GM18870 (cell line): ENCODE measurements around the gene PARD6A.
A peak's percentile ranks its signal among the peaks of the same experiment; 100 is the strongest.

Experiments
- ATAC-seq: cut with Tn5 transposase; IDR thresholded peaks from one replicate; pipeline ENCODE4 v1.9.1; 2021; ENCODE audit warnings: moderate library complexity; ENCODE audit not compliant: unreplicated experiment

Gene PARD6A

GRCh38 chr16:67660564-67661028 is at the start of gene PARD6A:
Gene PARD6A (plus strand): TSS chr16:67660960. CDS start chr16:67661039, 79 bp downstream.
- peak; percentile 47 for ATAC-seq

DNA sequence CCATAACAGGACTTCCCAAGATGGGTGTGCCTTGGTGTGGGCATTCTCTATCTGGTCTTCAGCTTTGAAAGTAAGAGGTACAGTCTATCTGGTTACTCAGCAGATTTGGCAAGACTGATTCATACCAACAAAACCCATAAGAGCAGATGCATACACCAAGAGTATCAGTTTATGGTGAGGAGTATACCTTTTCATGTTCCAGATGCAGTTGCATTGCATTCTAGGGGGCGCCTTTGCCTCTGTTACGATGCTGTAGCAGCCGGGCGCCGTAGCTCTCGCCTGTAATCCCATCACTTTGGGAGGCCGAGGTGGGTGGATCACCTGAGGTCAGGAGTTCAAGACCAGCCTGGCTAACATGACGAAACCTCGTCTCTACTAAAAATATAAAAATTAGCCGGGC is 47.0 kb upstream of the PARD6A start:
- ATAC-seq = no peak

DNA sequence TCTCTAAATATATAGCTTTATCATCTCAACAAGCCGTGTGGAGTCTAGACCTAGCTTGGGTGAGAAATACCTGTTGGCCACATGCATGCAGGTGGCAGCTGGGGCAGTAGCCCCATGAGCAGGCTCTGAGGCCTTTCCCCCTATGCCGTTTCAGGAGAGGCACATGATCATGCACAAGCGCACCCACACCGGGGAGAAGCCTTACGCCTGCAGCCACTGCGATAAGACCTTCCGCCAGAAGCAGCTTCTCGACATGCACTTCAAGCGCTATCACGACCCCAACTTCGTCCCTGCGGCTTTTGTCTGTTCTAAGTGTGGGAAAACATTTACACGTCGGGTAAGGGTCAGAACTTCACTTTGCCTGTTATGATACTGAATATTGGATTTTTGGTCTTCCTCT is 32.5 kb upstream of the PARD6A start:
- no peak for ATAC-seq

DNA sequence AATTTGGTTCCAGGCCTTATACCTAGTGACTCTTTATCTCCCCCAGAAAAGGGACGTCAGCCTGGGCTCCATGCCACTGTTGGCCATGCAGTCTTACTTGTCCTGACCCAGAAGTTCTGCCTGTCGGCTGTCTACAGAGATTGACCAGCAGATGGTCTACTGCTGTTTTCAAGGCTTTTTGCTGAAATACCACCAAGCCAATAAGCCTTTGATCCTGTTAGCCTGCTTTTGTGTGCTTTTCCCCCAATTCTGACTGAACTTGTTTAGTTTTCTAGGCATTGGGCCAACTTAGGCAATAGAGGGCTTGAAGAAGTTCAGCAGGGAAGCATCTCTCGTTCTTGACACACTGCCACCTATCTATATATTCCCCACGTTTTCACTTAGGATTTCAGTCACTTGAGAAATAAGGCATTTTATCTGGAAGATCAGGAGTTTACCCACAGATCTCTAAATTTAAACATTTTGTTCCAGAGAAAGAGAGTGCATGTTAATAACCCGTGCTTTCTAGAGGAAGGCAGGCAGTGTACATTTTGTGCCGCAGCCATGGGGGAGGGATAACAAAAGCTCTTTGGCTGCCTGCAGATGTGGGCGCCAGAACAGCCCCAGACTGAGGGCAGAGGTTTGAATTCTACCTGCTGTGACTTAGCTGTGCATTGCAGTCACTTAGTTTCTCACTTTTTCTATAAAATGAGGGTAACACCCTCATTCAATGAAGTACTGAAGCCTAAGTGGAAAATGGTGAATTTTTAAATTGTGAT is 28.2 kb upstream of the PARD6A start:
- ATAC-seq = no peak

GRCh38 chr16:67636713-67637112 is 24.0 kb upstream of the PARD6A start:
- no peak for ATAC-seq

DNA sequence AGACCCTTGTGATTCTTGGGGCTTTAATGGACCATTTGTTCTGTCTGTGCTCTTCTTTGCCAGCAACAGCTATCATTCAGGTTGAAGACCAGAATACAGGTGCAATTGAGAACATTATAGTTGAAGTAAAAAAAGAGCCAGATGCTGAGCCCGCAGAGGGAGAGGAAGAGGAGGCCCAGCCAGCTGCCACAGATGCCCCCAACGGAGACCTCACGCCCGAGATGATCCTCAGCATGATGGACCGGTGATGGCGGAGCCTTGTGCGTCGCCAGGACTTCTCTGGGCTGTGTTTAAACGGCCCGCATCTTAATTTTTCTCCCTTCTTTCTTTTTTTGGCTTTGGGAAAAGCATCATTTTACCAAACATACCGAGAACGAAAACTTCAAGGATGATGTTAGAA is 23.1 kb upstream of the PARD6A start:
- no peak for ATAC-seq

- ATAC-seq = no peak
Measured at GRCh38 chr16:67641779-67642708, 18.7 kb upstream of the PARD6A start.

- no peak for ATAC-seq
Measured at GRCh38 chr16:67644038-67644437, 16.7 kb upstream of the PARD6A start.

DNA sequence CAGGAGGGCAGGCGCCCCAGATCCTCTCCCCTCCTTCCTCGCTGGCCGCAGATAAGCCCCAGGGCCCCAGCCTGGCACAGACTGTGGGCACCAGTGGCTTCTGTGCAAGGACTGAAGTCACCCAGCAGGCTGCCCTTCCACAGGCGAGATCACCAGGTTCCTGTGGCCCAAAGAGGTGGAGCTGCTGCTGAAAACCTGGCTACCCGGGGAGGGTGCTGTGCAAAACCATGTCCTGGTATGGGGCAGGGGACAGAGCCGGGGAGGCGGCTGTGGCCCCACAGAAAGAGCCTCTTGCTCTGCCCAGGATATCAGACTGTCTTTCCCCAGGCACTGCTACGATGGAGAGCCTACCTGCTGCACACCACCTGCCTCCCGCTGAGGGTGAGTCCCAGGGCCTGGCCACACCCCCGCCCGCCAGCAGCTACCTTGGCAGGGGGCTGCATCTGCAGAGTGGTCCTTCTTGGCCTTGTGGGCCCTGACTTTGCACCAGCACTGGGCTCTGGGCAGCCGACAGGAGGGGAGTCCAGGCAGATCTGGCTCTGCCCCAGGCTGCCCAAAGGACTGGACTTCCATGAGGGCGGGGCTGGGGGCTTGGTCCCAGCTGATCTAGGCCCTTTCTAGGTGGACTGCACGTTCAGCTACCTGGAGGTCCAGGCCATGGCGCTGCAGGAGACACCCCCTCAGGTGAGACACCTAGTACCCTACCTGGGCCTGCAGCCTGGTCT is 15.2 kb upstream of the PARD6A start:
- ATAC-seq = no peak

GRCh38 chr16:67647111-67647651 is 13.6 kb upstream of the PARD6A start:
- ATAC-seq = no peak

GRCh38 chr16:67647681-67648080 is 13.1 kb upstream of the PARD6A start:
- no peak for ATAC-seq

GRCh38 chr16:67648088-67648763 is 12.5 kb upstream of the PARD6A start:
- no peak for ATAC-seq

DNA sequence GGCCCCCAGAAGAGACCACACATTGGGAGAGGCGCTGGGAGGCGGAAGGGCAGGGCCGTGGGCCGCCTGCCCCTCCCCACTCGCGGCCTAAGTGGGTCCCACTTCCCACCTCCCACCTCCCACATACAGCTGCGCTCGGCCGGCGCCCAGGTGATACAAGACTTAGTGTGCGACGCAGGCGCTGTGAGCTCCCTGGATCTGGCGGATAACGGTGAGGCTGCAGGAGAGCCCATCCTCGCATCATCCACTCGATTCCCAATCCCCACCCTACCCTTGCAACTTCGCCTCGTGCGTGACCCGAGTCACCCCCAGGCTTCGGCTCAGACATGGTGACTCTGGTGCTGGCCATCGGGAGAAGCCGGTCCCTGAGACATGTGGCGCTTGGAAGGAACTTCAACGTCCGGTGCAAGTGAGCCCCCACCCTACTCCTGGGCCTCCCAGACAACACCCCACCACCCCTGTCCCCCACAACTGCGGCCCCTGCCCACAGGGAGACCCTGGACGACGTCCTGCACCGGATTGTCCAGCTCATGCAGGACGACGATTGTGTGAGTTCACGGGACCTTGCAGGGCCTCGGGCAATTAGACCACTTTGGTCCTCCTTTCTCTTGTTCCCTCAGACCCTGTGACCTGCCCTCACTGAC is 11.9 kb upstream of the PARD6A start:
- ATAC-seq = no peak

DNA sequence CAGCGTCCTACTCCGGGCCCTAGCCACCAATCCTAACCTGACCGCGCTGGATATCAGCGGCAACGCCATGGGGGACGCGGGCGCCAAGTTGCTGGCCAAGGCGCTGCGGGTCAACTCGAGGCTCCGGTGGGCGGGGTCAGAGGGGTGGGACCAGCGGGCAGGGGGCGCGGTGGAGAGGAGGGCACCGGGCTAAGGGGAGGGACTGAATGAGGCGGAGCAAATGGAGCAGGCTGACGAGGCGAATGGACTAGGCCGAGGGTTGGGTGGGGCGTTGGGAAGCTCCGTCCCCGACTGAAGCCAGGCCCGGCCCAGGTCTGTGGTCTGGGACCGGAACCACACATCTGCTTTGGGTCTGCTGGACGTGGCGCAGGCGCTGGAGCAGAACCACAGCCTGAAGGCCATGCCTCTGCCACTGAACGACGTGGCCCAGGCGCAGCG is 11.2 kb upstream of the PARD6A start:
- no peak for ATAC-seq

GRCh38 chr16:67650023-67650422 is 10.7 kb upstream of the PARD6A start:
- ATAC-seq = no peak

- ATAC-seq = no peak
Measured at GRCh38 chr16:67651039-67651438, 9.7 kb upstream of the PARD6A start.

DNA sequence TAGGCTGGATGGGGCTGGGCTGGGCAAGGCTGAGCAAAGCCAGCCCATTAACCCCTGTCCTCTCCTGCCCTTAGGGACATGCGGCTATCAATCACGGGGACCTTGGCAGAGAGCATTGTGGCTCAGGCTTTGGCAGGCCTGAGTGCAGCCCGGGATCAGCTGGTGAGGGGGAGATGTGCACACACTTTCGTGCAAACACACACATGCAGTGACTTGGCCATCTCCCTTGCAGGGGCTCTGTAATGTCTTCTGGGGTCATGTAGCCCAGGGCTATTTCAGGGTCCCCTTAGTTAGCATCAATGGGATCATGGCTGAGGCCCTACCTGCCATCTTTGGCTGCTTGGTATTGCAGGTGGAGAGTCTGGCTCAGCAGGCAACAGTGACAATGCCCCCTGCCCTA is 8.9 kb upstream of the PARD6A start:
- ATAC-seq = no peak

DNA sequence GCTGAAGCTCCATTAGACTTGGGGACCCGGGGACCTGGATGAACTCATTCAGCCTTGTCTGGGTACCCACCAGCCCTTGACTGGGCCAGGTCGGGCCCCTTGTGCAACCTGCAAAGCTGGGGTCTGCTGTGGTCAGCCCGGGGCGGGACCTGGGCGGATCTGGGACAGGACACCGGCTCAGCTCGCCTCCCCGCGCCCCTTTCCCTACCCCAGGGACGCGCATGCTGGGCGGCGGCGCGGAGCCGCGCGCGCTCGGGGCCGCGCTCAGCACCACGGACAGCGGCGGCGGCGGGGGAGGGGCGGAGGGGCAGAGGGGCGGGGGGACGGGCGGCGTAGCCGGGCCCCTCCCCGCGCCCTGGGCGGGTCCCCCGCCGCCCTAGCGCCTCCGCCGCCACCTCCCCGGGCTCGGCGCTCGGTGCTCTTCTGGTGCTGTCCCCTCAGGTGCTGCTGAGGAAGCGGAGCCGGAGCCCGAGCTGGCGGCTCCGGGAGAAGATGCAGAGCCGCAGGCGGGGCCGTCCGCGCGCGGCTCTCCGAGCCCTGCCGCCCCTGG is 8.1 kb upstream of the PARD6A start:
- no peak for ATAC-seq

GRCh38 chr16:67653128-67653788 is 7.5 kb upstream of the PARD6A start:
- no peak for ATAC-seq
